ENCODE data around the gene EPHB2. TPM values are rescaled to one million over a fixed set of nuclear protein-coding genes. Genes with fewer than 3 reads are reported as not detected.

The EPHB2 gene
- total RNA-seq, 1 donor from 2014 or later = 40.3 TPM

DNA sequence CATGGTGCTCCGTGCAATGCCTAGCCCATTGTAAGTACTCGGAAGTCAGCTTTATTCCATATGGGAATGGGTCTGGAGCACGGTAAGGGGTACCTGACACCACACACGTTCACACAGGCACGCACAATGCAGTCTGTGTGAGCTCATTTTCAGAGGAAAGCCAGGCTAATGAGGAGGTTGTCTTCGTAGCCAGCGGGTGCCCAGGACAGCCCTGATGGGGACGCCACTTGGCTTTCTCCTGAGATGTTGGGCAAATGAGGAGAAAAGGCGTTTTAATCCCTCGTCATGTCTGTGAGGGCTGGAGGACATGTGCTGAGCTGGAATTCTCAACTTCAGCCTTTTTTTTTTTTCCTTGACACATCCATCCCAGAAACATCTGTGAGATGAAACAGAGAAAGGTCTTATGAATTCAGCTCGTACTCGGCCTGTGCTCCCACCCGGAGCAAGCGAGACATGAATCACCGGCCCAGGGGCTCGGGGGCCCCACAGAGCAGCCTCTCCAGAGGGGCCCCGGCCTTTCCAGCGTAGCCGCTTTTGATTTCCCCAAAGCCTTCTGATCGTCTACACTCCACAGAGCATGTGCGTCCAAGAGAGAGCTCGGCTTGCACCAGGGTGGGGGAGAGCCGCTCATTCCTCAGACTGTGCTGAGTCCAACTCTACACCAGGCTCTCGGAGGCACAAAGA, 125.1 kb downstream of the EPHB2 start:
- Mint-ChIP-seq H3K27ac (peak overlapping the region; percentile 18), H3K36me3 (no peaks in the 10 kb centered on the region), H3K4me1 (ENCODE audit: unreplicated experiment) (peaks cover 32% of the 10 kb centered on the region), H3K27me3 (no peaks in the 10 kb centered on the region), H3K4me3 (no peak overlapping the region), H3K9me3 (no peaks in the 10 kb centered on the region)
- no peak for DNase-seq (ENCODE audit: extremely low spot score, unreplicated experiment)
- TF ChIP-seq, protein P1, sequence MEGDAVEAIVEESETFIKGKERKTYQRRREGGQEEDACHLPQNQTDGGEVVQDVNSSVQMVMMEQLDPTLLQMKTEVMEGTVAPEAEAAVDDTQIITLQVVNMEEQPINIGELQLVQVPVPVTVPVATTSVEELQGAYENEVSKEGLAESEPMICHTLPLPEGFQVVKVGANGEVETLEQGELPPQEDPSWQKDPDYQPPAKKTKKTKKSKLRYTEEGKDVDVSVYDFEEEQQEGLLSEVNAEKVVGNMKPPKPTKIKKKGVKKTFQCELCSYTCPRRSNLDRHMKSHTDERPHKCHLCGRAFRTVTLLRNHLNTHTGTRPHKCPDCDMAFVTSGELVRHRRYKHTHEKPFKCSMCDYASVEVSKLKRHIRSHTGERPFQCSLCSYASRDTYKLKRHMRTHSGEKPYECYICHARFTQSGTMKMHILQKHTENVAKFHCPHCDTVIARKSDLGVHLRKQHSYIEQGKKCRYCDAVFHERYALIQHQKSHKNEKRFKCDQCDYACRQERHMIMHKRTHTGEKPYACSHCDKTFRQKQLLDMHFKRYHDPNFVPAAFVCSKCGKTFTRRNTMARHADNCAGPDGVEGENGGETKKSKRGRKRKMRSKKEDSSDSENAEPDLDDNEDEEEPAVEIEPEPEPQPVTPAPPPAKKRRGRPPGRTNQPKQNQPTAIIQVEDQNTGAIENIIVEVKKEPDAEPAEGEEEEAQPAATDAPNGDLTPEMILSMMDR (conservative IDR thresholded peaks at IDR 0.05) = no peak

DNA sequence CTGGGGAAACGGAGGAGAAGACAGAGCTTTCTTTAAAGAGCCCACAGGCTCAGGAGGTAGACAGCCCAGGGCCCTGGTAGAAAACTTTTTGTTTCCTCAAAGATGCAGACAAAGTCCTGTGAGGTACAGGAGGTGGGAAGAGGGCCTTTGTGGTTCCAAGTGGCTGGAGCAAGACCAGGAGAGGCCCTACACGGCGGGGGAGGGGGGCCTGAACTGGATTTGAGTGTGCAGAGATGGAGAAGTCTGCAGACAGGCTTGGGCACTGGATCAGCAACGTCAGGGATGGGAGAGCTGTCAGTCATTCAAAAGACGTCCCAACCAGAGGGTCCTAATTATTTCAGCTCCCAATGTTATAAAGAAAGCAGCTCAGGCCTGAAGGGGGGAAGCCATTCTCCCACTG, 126.2 kb downstream of the EPHB2 start:
- no peaks in the 10 kb centered on the region for H3K36me3 Mint-ChIP-seq
- H3K9me3 Mint-ChIP-seq = no peaks in the 10 kb centered on the region
- TF ChIP-seq, protein P1 (conservative IDR thresholded peaks at IDR 0.05) = no peak
- H3K4me1 Mint-ChIP-seq (ENCODE audit: unreplicated experiment) = peaks cover 38% of the 10 kb centered on the region
- no peak for DNase-seq (ENCODE audit: extremely low spot score, unreplicated experiment)
- H3K27ac Mint-ChIP-seq = no peak overlapping the region
- no peak overlapping the region for H3K4me3 Mint-ChIP-seq
- H3K27me3 Mint-ChIP-seq = no peaks in the 10 kb centered on the region

DNA sequence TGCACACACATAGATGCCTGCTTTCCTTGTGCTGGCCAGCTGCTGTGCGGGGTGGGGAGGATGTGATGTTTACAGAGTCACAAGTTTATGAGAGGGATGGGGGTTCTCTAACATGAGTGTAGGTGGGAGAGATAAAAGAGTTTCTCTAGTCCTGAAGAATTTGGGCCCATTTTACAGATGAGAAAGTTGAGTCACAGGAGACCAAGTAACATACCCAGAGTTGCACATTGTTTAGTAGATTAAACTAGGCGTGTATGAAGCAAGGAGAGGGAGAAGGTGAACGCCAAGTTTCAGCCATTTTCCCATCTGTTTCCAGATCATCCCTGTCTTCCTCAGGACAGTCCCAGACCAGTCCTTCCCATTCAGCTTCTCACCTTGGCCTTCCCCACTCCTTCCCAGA, 126.7 kb downstream of the EPHB2 start:
- H3K27ac Mint-ChIP-seq = no peak overlapping the region
- H3K27me3 Mint-ChIP-seq = peaks cover 1% of the 10 kb centered on the region
- no peak for DNase-seq (ENCODE audit: extremely low spot score, unreplicated experiment)
- no peaks in the 10 kb centered on the region for H3K9me3 Mint-ChIP-seq
- TF ChIP-seq, protein P1 (conservative IDR thresholded peaks at IDR 0.05) = no peak
- no peaks in the 10 kb centered on the region for H3K36me3 Mint-ChIP-seq
- H3K4me3 Mint-ChIP-seq = no peak overlapping the region
- H3K4me1 Mint-ChIP-seq (ENCODE audit: unreplicated experiment) = peaks cover 38% of the 10 kb centered on the region

DNA sequence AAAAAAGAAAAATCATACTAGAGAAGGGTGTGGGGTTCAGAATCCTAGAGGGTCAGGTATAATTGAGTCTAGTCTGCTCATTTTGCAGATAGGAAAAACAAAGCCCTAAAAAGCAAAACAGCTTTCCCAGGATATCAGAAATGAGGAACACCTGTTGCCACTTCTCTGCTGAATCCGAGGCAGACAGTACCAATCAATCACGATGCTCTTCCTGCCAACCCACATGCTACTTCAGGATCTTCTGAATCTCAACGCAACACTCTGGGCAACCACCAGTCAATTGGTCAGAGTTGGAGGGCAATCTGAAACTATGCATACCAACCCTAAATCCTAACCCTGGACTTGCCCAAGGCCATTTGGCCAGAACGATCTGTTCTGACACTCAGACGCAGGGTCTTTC, 128.3 kb downstream of the EPHB2 start:
- Mint-ChIP-seq H3K4me3 (no peak overlapping the region), H3K36me3 (no peaks in the 10 kb centered on the region), H3K4me1 (ENCODE audit: unreplicated experiment) (peaks cover 38% of the 10 kb centered on the region), H3K9me3 (no peaks in the 10 kb centered on the region), H3K27ac (no peak overlapping the region), H3K27me3 (peaks cover 3% of the 10 kb centered on the region)
- DNase-seq (ENCODE audit: extremely low spot score, unreplicated experiment) = no peak
- TF ChIP-seq, protein P1 (conservative IDR thresholded peaks at IDR 0.05) = no peak

DNA sequence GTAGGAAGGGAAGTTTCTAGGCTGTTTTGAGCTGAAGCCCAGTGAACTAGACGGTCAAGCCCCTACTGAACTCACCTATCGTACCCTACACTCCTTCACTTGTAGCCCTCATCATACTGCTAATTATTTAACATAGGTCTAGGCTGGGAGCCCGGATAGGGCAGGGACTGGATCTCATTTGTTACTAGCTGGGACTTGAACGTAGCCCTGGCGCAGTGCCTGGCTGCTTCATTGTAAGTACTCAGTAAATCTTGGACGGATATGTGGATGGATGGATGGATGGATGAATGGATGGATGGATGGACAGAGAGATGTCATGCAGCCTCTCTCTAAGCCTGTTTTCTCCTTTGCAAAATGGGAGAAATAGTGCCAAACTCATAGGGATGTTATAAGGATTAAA, 129.2 kb downstream of the EPHB2 start:
- H3K36me3 Mint-ChIP-seq = no peaks in the 10 kb centered on the region
- no peak overlapping the region for H3K27ac Mint-ChIP-seq
- TF ChIP-seq, protein P1 (conservative IDR thresholded peaks at IDR 0.05) = no peak
- peaks cover 3% of the 10 kb centered on the region for H3K27me3 Mint-ChIP-seq
- peaks cover 38% of the 10 kb centered on the region for H3K4me1 Mint-ChIP-seq (ENCODE audit: unreplicated experiment)
- DNase-seq (ENCODE audit: extremely low spot score, unreplicated experiment) = no peak
- no peak overlapping the region for H3K4me3 Mint-ChIP-seq
- no peaks in the 10 kb centered on the region for H3K9me3 Mint-ChIP-seq

All from type B pancreatic cell (in vitro differentiated cells).